H1 (cell line): ENCODE data around the gene MYLK. TPM values are rescaled to one million over a fixed set of nuclear protein-coding genes. Genes with fewer than 3 reads are reported as not detected.

Experiments used
- CTCF ChIA-PET: fragments of 300-600 bp; sonication (Branson Sonifier 250); formaldehyde crosslinking; loops from one replicate; lab custom pipeline; 2021; ENCODE audit not compliant: partially characterized antibody; lab: Charles Lee
- POLR2A ChIA-PET: fragments of 300-600 bp; sonication (Branson Sonifier 250); formaldehyde crosslinking; loops from one replicate; lab custom pipeline; 2021; ENCODE audit warnings: inconsistent platforms; ENCODE audit not compliant: partially characterized antibody; lab: Charles Lee
- DNase-seq, 2 experiments: peaks; one replicate each; pipeline versions ENCODE4 v3.0.0 to v3.0.0-alpha.2; 2010 to 2022; ENCODE audit warnings: low spot score in 2 of 2, low read depth in 1 of 2, mixed read lengths in 1 of 2
- FAIRE-seq: peaks from 2 replicates; lab custom pipeline; 2011; peaks lifted over from hg19 to GRCh38; lab: Jason Lieb, UNC
- H2AFZ ChIP-seq: 2 replicates; pipeline ENCODE4 v1.8.1; 2012; ENCODE audit warnings: low read length, inconsistent platforms
- H2AK5ac ChIP-seq: 2 replicates; pipeline ENCODE4 v1.6.1; 2013; ENCODE audit warnings: low read depth, low read length
- H2BK120ac ChIP-seq: replicated peaks from 2 replicates; pipeline ENCODE3; 2013; ENCODE audit warnings: low read depth, low read length, inconsistent platforms
- H2BK12ac ChIP-seq: 2 replicates; pipeline ENCODE4 v1.6.1; 2013; ENCODE audit warnings: low read depth, low read length
- H2BK15ac ChIP-seq: 2 replicates; pipeline ENCODE4 v1.6.1; 2013; ENCODE audit warnings: low read length
- H2BK20ac ChIP-seq: 2 replicates; pipeline ENCODE4 v1.6.1; 2013; ENCODE audit warnings: low read length
- H2BK5ac ChIP-seq: 2 replicates; pipeline ENCODE4 v1.6.1; 2013; ENCODE audit warnings: low read depth, low read length
- H3K14ac ChIP-seq: 2 replicates; pipeline ENCODE4 v1.6.1; 2013; ENCODE audit warnings: inconsistent platforms; ENCODE audit not compliant: insufficient read length
- H3K18ac ChIP-seq: 2 replicates; pipeline ENCODE4 v1.6.1; 2013; ENCODE audit warnings: low read length; ENCODE audit errors: extremely low read depth
- H3K23ac ChIP-seq: 2 replicates; pipeline ENCODE4 v1.6.1; 2013; ENCODE audit warnings: inconsistent platforms; ENCODE audit not compliant: insufficient read length
- H3K23me2 ChIP-seq: 2 replicates; pipeline ENCODE4 v1.6.1; 2013; ENCODE audit warnings: low read depth, low read length
- H3K27ac ChIP-seq: 2 replicates; pipeline ENCODE4 v1.6.1; 2011; ENCODE audit warnings: low read depth, low read length, inconsistent platforms
- H3K27me3 ChIP-seq, 4 experiments: replicated peaks in 1 of 4; 1 replicate in 1 of 4; 2 replicates in 3 of 4; pipeline versions ENCODE4 v1.6.1 to v1.8.1; 2011 to 2013; ENCODE audit warnings: low read length in 3 of 4, mild to moderate bottlenecking in 3 of 4, inconsistent platforms in 2 of 4, mixed read lengths in 2 of 4, moderate library complexity in 1 of 4; ENCODE audit not compliant: control insufficient read depth in 3 of 4, insufficient read depth in 3 of 4; ENCODE audit errors: extremely low read depth in 1 of 4
- H3K36me3 ChIP-seq, 4 experiments: 2 replicates each; pipeline versions ENCODE4 v1.6.1 to v1.8.1; 2011 to 2013; ENCODE audit warnings: mild to moderate bottlenecking in 4 of 4, low read length in 3 of 4, moderate library complexity in 2 of 4, control low read depth in 1 of 4, inconsistent platforms in 1 of 4; ENCODE audit not compliant: insufficient read depth in 4 of 4, control insufficient read depth in 2 of 4
- H3K4ac ChIP-seq: replicated peaks from 2 replicates; pipeline ENCODE3; 2013; ENCODE audit warnings: low read length, low read depth, mixed read lengths, inconsistent platforms; ENCODE audit not compliant: insufficient read length
- H3K4me1 ChIP-seq, 4 experiments: replicated peaks in 1 of 4; 1 replicate in 1 of 4; 2 replicates in 3 of 4; pipeline versions ENCODE4 v1.6.1 to v1.8.1; 2011 to 2013; ENCODE audit warnings: low read length in 3 of 4, inconsistent platforms in 2 of 4, mixed read lengths in 1 of 4; ENCODE audit not compliant: insufficient read depth in 4 of 4, control insufficient read depth in 3 of 4
- H3K4me2 ChIP-seq, 2 experiments: 2 replicates each; pipeline versions ENCODE4 v1.6.1 to v1.8.1; 2011 to 2013; ENCODE audit warnings: low read depth in 2 of 2, low read length in 2 of 2, control low read depth in 1 of 2, inconsistent platforms in 1 of 2, mild to moderate bottlenecking in 1 of 2; ENCODE audit not compliant: insufficient read depth in 1 of 2
- H3K4me3 ChIP-seq, 4 experiments: fragments of 200-600, 300-600 bp in 1 of 4; sonication (generic), shearing (Covaris generic), sonication (Bioruptor Twin) in 1 of 4; 2 replicates each; pipeline versions ENCODE4 v1.5.1 to v1.8.1; 2011 to 2016; ENCODE audit warnings: low read length in 4 of 4, low read depth in 3 of 4, control low read depth in 2 of 4, inconsistent platforms in 2 of 4, mild to moderate bottlenecking in 2 of 4, mixed read lengths in 1 of 4, moderate library complexity in 1 of 4; ENCODE audit not compliant: insufficient read depth in 2 of 4; ENCODE audit errors: extremely low read depth in 1 of 4
- H3K56ac ChIP-seq: replicated peaks from 2 replicates; pipeline ENCODE3; 2013; ENCODE audit warnings: low read depth, mild to moderate bottlenecking, mixed read lengths, low read length, inconsistent platforms; ENCODE audit not compliant: insufficient read length
- H3K79me1 ChIP-seq: 2 replicates; pipeline ENCODE4 v1.6.1; 2013; ENCODE audit warnings: low read depth, low read length, control low read depth
- H3K79me2 ChIP-seq, 2 experiments: 2 replicates each; pipeline versions ENCODE4 v1.6.1 to v1.8.1; 2012 to 2013; ENCODE audit warnings: low read length in 2 of 2, mild to moderate bottlenecking in 2 of 2, inconsistent platforms in 1 of 2; ENCODE audit not compliant: insufficient read depth in 2 of 2, control insufficient read depth in 1 of 2
- H3K9ac ChIP-seq, 4 experiments: replicated peaks in 1 of 4; 1 replicate in 1 of 4; 2 replicates in 3 of 4; pipeline versions ENCODE4 v1.6.1 to v1.8.1; 2011 to 2013; ENCODE audit warnings: low read depth in 3 of 4, low read length in 3 of 4, control low read depth in 2 of 4, mild to moderate bottlenecking in 2 of 4, moderate library complexity in 2 of 4, inconsistent platforms in 1 of 4; ENCODE audit errors: extremely low read depth in 1 of 4
- H3K9me3 ChIP-seq, 2 experiments: 2 replicates each; pipeline versions ENCODE4 v1.6.1 to v1.8.1; 2012 to 2013; ENCODE audit warnings: mild to moderate bottlenecking in 2 of 2, moderate library complexity in 2 of 2, control low read depth in 1 of 2, inconsistent platforms in 1 of 2, low read depth in 1 of 2, low read length in 1 of 2, mixed read lengths in 1 of 2; ENCODE audit not compliant: insufficient read depth in 2 of 2
- H4K20me1 ChIP-seq, 2 experiments: replicated peaks in 1 of 2; 2 replicates each; pipeline versions ENCODE3 to v1.8.1; 2011 to 2013; ENCODE audit warnings: inconsistent platforms in 2 of 2, low read length in 2 of 2, mild to moderate bottlenecking in 1 of 2; ENCODE audit not compliant: insufficient read depth in 2 of 2, control insufficient read depth in 1 of 2
- H4K5ac ChIP-seq: 2 replicates; pipeline ENCODE4 v1.6.1; 2013; ENCODE audit warnings: low read length, low read depth, mixed read lengths, inconsistent platforms; ENCODE audit not compliant: insufficient read length
- H4K8ac ChIP-seq: 2 replicates; pipeline ENCODE4 v1.8.0; 2013; ENCODE audit warnings: mild to moderate bottlenecking, moderate library complexity, low read length, inconsistent platforms; ENCODE audit not compliant: insufficient read depth; ENCODE audit errors: extremely low read depth
- H4K91ac ChIP-seq: replicated peaks from 2 replicates; pipeline ENCODE3; 2013; ENCODE audit warnings: low read length, mixed read lengths, inconsistent platforms; ENCODE audit not compliant: insufficient read length
- BACH1 ChIP-seq: IDR thresholded peaks from 2 replicates; pipeline ENCODE4 v1.6.1; 2012; ENCODE audit warnings: low read length, improper control_type of control experiment
- CTCF ChIP-seq, 3 experiments: IDR thresholded peaks; 1 replicate in 2 of 3; 2 replicates in 1 of 3; pipeline versions ENCODE4 v1.5.1 to v1.6.1; 2011; ENCODE audit warnings: low read length in 3 of 3, mild to moderate bottlenecking in 3 of 3, inconsistent platforms in 2 of 3, low read depth in 1 of 3, moderate library complexity in 1 of 3; ENCODE audit not compliant: insufficient read depth in 1 of 3; ENCODE audit errors: control extremely low read depth in 1 of 3
- JUN ChIP-seq: IDR thresholded peaks from 2 replicates; pipeline ENCODE4 v1.6.1; 2011; ENCODE audit warnings: low read depth, mild to moderate bottlenecking, improper control_type of control experiment, low read length
- KDM1A ChIP-seq: fragments of 200-600, 300-600 bp; sonication (generic); IDR thresholded peaks from 2 replicates; pipeline ENCODE4 v1.7.1; 2016; ENCODE audit warnings: mild to moderate bottlenecking, low read length, borderline replicate concordance
- KDM4A ChIP-seq: IDR thresholded peaks from one replicate; pipeline ENCODE4 v1.7.1; 2012; ENCODE audit warnings: low read depth, mild to moderate bottlenecking, moderate library complexity, low read length, inconsistent platforms; ENCODE audit not compliant: severe bottlenecking
- MAX ChIP-seq: IDR thresholded peaks from 2 replicates; pipeline ENCODE4 v1.6.1; 2012; ENCODE audit warnings: inconsistent platforms
- NRF1 ChIP-seq: IDR thresholded peaks from 2 replicates; pipeline ENCODE4 v1.6.1; 2011; ENCODE audit warnings: mild to moderate bottlenecking, low read depth, low read length, improper control_type of control experiment
- RAD21 ChIP-seq, 2 experiments: IDR thresholded peaks in 1 of 2; conservative IDR thresholded peaks in 1 of 2; 2 replicates each; pipeline ENCODE4 v1.6.1; 2011; ENCODE audit warnings: low read depth in 2 of 2, low read length in 2 of 2, improper control_type of control experiment in 1 of 2, inconsistent platforms in 1 of 2, mild to moderate bottlenecking in 1 of 2, moderate library complexity in 1 of 2
- RBBP5 ChIP-seq: IDR thresholded peaks from 2 replicates; pipeline ENCODE4 v1.7.1; 2012; ENCODE audit warnings: low read depth, mild to moderate bottlenecking, inconsistent platforms, low read length, moderate library complexity, borderline replicate concordance
- WGBS, 2 experiments: shearing (Covaris generic) in 1 of 2; methylation state at CpG; one replicate each; pipeline versions ENCODE4 v1.1.6 to v1.1.7; 2013 to 2015; ENCODE audit warnings: low lambda C conversion rate in 2 of 2, mixed read lengths in 2 of 2, inconsistent platforms in 1 of 2, low coverage in 1 of 2, missing lambda C conversion rate in 1 of 2; ENCODE audit not compliant: insufficient replicate concordance in 2 of 2, insufficient coverage in 1 of 2, insufficient read length in 1 of 2; ENCODE audit errors: extremely low coverage in 1 of 2, missing lambda C conversion rate in 1 of 2; 5-methylcytosine and 5-hydroxymethylcytosine counted together
- polyA plus RNA-seq, 7 experiments: library from polyadenylated mRNA; depleted of rRNA in 3 of 7; stranded (reverse) in 5 of 7; unstranded in 2 of 7; fragments of >200 nt in 5 of 7; fragments of 200-250 nt in 2 of 7; gene quantifications; 1 replicate in 5 of 7; 2 replicates in 1 of 7; 4 replicates in 1 of 7; pipeline versions ENCODE4 v1.2.1 to v1.2.3, GENCODE V29; 2011 to 2013; ENCODE audit warnings: missing spikeins in 2 of 7, mixed read lengths in 2 of 7
- total RNA-seq: library from RNA; stranded (reverse); fragmentation: NEBNext Ultra II Directional; extraction: Animal tissue kit (Norgen Biotek cat#: 25700); gene quantifications from 2 replicates; pipeline ENCODE4 v1.2.1, GENCODE V29; 2021

The MYLK gene
- total and polyA plus RNA-seq, 2 of the 8 experiments (the other 6 are each of a cell fraction or from before 2014, with no cell fraction given): 11.6 to 21.3 TPM

DNA sequence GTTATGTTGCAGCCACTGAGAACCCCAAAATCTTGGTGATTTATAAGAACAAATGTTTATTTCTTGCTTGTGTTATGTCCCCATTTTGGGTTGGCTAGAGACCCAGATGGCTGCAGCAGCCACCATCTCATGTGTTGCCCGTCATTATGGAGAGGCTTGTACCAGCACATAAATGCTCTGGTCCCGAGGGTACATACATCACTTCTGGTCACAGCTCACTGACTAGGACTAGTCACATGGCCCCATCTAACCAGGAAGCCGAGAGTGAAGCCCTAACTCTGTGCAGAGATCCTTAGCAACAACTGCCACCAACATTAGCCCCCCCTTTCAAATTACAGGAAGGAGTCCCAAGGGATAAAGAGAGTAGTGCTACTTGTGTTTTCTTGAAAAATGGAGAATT is 273.8 kb downstream of the MYLK start:
- DNase-seq: no peak
- H3K4me1 ChIP-seq: peaks cover 0 to 4% (median 3%) of the 10 kb centered on the region in 4 experiments; a peak in 3 of 7 replicates
- no peak overlapping the region for H2BK12ac ChIP-seq
- H3K9me3 ChIP-seq: no peaks in the 10 kb centered on the region
- no peak overlapping the region for H4K5ac ChIP-seq
- H3K18ac ChIP-seq: no peak overlapping the region
- no peak overlapping the region for H2AFZ ChIP-seq
- ChIA-PET POLR2A (interaction anchor here (3.0 kb wide), 1 partner anchor 8 kb away, joined by 7 read pairs; no protein-coding TSS in a partner anchor), CTCF (no interaction called here)
- no peak for TF ChIP-seq MAX
- TF ChIP-seq RBBP5: no peak
- no peak for TF ChIP-seq KDM4A
- no peak for TF ChIP-seq CTCF (IDR thresholded peaks at IDR 0.05; ENCODE audit: control extremely low read depth in 1 of 3, insufficient read depth in 1 of 3, low read depth in 1 of 3, low read length in 3 of 3)
- no peak for TF ChIP-seq RAD21 (IDR thresholded peaks at IDR 0.05 in 1 of 2, conservative IDR thresholded peaks at IDR 0.05 in 1 of 2; ENCODE audit: low read depth in 2 of 2, low read length in 2 of 2)
- TF ChIP-seq KDM1A: no peak
- no peak for TF ChIP-seq BACH1
- no peak for TF ChIP-seq NRF1
- TF ChIP-seq JUN: no peak
- no peaks in the 10 kb centered on the region for H3K23me2 ChIP-seq
- H2BK120ac ChIP-seq: no peak overlapping the region
- no peaks in the 10 kb centered on the region for H3K27me3 ChIP-seq
- no peak overlapping the region for H2BK20ac ChIP-seq
- WGBS, 2 experiments: 97% methylated on average over 3 of the region's 3 CpGs; no CpG with 5 or more reads in 1 of the 2 experiments
- no peak overlapping the region for H3K4ac ChIP-seq
- H4K20me1 ChIP-seq: no peaks in the 10 kb centered on the region
- H2BK15ac ChIP-seq: no peak overlapping the region
- no peak for FAIRE-seq
- no peak overlapping the region for H4K91ac ChIP-seq
- no peak overlapping the region for H2AK5ac ChIP-seq
- no peak overlapping the region for H4K8ac ChIP-seq
- H3K23ac ChIP-seq: no peak overlapping the region
- no peak overlapping the region for H3K27ac ChIP-seq
- H3K4me2 ChIP-seq: no peak overlapping the region
- H3K56ac ChIP-seq: no peak overlapping the region
- no peaks in the 10 kb centered on the region for H3K79me1 ChIP-seq
- peaks cover 0 to 7% (median 3%) of the 10 kb centered on the region in 4 experiments; a peak in 3 of 8 replicates for H3K36me3 ChIP-seq
- no peak overlapping the region for H3K9ac ChIP-seq
- no peak overlapping the region for H3K4me3 ChIP-seq
- no peaks in the 10 kb centered on the region for H3K79me2 ChIP-seq
- H3K14ac ChIP-seq: no peak overlapping the region
- H2BK5ac ChIP-seq: no peak overlapping the region
